A673 (cell line): ENCODE data around the gene LRP4. TPM values are rescaled to one million over a fixed set of nuclear protein-coding genes. Genes with fewer than 3 reads are reported as not detected.

Source experiments
- BruUV-seq: library from RNA; stranded (reverse); fragments of 400-500 nt; replicated peaks from 2 replicates; lab custom pipeline; 2021; lab: Mats Ljungman, UMichigan
- CTCF ChIA-PET: fragments of 300-600 bp; sonication (Branson Sonifier 250); formaldehyde crosslinking; loops from one replicate; lab custom pipeline; 2022; ENCODE audit warnings: antibody characterized with exemption; lab: Charles Lee
- POLR2A ChIA-PET: fragments of 300-600 bp; sonication (Branson Sonifier 250); formaldehyde crosslinking; loops from one replicate; lab custom pipeline; 2022; ENCODE audit warnings: antibody characterized with exemption; ENCODE audit not compliant: low non-redundant PET; lab: Charles Lee
- DNase-seq: peaks from one replicate; pipeline ENCODE4 v3.0.0-alpha.2; 2015; ENCODE audit warnings: low spot score
- H3K27ac ChIP-seq: fragments of 200-600 bp; sonication (generic); 2 replicates; pipeline ENCODE4 v1.5.1; 2016; ENCODE audit warnings: mixed run types, low read depth, mild to moderate bottlenecking, mixed read lengths, antibody characterized with exemption, low read length; ENCODE audit not compliant: poor library complexity, severe bottlenecking
- H3K27me3 ChIP-seq: fragments of 200-600 bp; sonication (generic); replicated peaks from 2 replicates; pipeline ENCODE4 v1.6.1; 2017; ENCODE audit warnings: mixed run types, low read depth, mild to moderate bottlenecking, mixed read lengths, antibody characterized with exemption, low read length; ENCODE audit not compliant: insufficient read depth, poor library complexity
- H3K36me3 ChIP-seq: fragments of 200-600 bp; sonication (generic); 2 replicates; pipeline ENCODE4 v1.6.1; 2016; ENCODE audit warnings: mixed run types, mild to moderate bottlenecking, mixed read lengths, antibody characterized with exemption, low read length; ENCODE audit not compliant: insufficient read depth, poor library complexity, severe bottlenecking
- H3K4me1 ChIP-seq: fragments of 200-600 bp; sonication (generic); 2 replicates; pipeline ENCODE4 v1.6.1; 2017; ENCODE audit warnings: mixed run types, mild to moderate bottlenecking, mixed read lengths, antibody characterized with exemption, low read length; ENCODE audit not compliant: insufficient read depth, poor library complexity, severe bottlenecking
- H3K4me3 ChIP-seq: fragments of 200-600 bp; sonication (generic); 2 replicates; pipeline ENCODE4 v1.5.1; 2016; ENCODE audit warnings: low read depth, mixed run types, mild to moderate bottlenecking, mixed read lengths, low read length; ENCODE audit not compliant: poor library complexity, severe bottlenecking
- H3K9me3 ChIP-seq: fragments of 200-600 bp; sonication (generic); 2 replicates; pipeline ENCODE4 v1.6.1; 2016; ENCODE audit warnings: mixed run types, low read depth, mild to moderate bottlenecking, mixed read lengths, antibody characterized with exemption, low read length; ENCODE audit not compliant: poor library complexity, severe bottlenecking
- CTCF ChIP-seq: fragments of 300-800, 200-600 bp; sonication (generic); conservative IDR thresholded peaks from 2 replicates; pipeline ENCODE4 v1.5.1; 2017; ENCODE audit warnings: low read depth, mild to moderate bottlenecking, antibody characterized with exemption, low read length, moderate library complexity, mixed read lengths
- EZH2 ChIP-seq: fragments of 200-600 bp; sonication (generic); IDR thresholded peaks from 2 replicates; pipeline ENCODE4 v1.6.1; 2017; ENCODE audit warnings: borderline replicate concordance, low read depth, mild to moderate bottlenecking, mixed read lengths, antibody characterized with exemption, low read length; ENCODE audit not compliant: poor library complexity, severe bottlenecking
- intact Hi-C: fragments of 100-400 bp; cut with micrococcal nuclease; formaldehyde crosslinking; loops from one replicate; pipeline ENCODE4 v1.10.0; 2022; ENCODE audit not compliant: unreplicated experiment
- total RNA-seq: library from RNA; stranded (reverse); gene quantifications from 2 replicates; pipeline ENCODE4 v1.2.3, GENCODE V29; 2021

The LRP4 gene
- total RNA-seq, 1 experiment from 2014 or later = 31.8 TPM

DNA sequence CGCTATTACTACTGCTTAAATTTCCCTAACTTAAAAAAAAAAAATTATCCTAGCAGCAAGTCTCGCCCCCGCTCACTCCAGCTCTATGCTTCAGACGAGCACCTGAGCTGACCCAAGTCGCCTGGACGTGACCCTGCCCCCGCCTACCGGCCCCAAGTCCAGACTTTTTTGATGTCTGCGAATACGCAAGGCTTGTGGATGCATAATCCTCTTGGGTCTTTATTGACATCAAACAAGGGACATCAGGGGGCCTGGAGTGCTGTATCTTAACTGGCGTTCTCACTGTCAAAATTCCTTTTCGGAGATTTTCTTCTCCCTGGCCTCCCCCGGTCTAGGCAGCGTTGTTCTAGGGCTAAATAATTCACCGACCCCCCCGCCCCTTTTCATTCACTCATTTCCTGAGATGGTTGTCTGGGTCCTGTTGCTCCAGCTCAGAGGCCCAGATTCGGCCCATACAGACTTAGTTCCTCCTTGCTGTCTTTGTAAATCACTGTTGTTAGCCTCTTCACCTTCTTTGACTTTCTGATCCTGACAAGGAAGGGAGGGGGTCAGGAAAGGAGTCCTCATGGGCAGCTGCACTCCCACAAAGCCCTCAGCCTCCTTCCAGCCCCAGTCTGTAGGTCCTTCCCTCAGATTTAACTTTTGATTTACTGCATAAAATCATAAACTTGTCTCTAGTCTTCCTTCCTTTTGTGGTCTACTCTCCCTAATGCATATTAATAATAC lies 601 bp upstream of the LRP4 start:
- peak overlapping the region; percentile 0 for H3K27ac ChIP-seq
- no peaks in the 10 kb centered on the region for H3K9me3 ChIP-seq
- BruUV-seq = no TSS peak
- peak; percentile 47 for DNase-seq
- no peaks in the 10 kb centered on the region for H3K36me3 ChIP-seq
- TF ChIP-seq EZH2 = no peak
- TF ChIP-seq CTCF = no peak
- CTCF ChIA-PET = interaction anchor here (0.6 to 1.6 kb wide), 3 partner anchors 138 to 234 kb away, joined by 5 to 8 read pairs (median 6); no protein-coding TSS in a partner anchor
- POLR2A ChIA-PET = no interaction called here
- no peaks in the 10 kb centered on the region for H3K27me3 ChIP-seq
- H3K4me1 ChIP-seq = peaks cover 25% of the 10 kb centered on the region
- intact Hi-C loops = no loop called here
- H3K4me3 ChIP-seq = peak overlapping the region; percentile 71

GRCh38 chr11:46917762-46918082 lies 628 bp downstream of the LRP4 start:
- POLR2A ChIA-PET = no interaction called here
- intact Hi-C loops = loop anchor here (1.0 kb wide), 1 partner anchor 236 kb away; no protein-coding TSS in a partner anchor
- Histone ChIP-seq H3K27me3 (no peaks in the 10 kb centered on the region), H3K4me3 (peak overlapping the region; percentile 71), H3K9me3 (no peaks in the 10 kb centered on the region), H3K36me3 (no peaks in the 10 kb centered on the region), H3K27ac (peak overlapping the region; percentile 60), H3K4me1 (peaks cover 37% of the 10 kb centered on the region)
- TF ChIP-seq EZH2 = no peak
- TF ChIP-seq CTCF = no peak
- DNase-seq = peak; percentile 46
- BruUV-seq = no TSS peak
- CTCF ChIA-PET = interaction anchor here (1.4 to 2.0 kb wide), 2 partner anchors 236 to 243 kb away, joined by 6 to 42 read pairs; no protein-coding TSS in a partner anchor

DNA sequence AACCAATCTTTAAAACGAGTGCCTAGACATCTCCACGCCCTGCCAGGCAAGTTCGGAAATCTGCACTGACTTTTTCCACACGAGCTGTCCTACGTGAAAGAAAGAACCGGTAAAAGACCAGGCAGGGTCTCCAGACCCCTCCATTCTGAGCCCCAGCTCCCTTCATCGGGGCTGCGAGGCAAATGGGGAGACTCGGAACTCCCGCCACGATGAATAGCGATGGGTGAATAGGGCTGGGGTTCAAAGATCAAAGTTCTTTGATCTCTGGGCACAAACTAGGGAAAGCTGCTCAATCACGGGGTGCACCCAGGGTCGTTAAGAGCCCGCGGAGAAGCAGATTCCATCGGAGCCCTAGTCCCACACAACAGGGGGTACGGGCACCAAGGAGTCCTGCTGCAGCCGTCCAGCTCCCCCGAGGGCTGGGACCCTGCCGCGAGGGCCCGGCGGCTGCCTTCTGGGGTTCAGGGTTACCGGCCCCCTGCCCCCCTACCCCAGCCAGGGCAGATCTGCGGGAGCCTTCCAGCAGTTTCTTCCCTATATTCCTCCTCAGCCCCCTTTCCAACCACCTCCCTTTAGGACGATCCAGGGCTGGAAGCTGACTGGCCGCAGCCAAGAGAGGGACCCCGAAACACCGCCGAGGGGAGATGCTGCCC lies 1.1 kb downstream of the LRP4 start:
- Histone ChIP-seq H3K4me3 (peak overlapping the region; percentile 71), H3K36me3 (no peaks in the 10 kb centered on the region), H3K27me3 (no peaks in the 10 kb centered on the region), H3K27ac (peak overlapping the region; percentile 60), H3K4me1 (peaks cover 42% of the 10 kb centered on the region), H3K9me3 (no peaks in the 10 kb centered on the region)
- BruUV-seq = no TSS peak
- ChIA-PET CTCF (interaction anchor here (0.6 to 2.0 kb wide), 17 partner anchors 8 to 1114 kb away, joined by 3 to 42 read pairs (median 4); partner anchors contain the start of gene CSTPP1), POLR2A (interaction anchor here (0.5 to 0.8 kb wide), 5 partner anchors 14 to 272 kb away, joined by 3 to 18 read pairs (median 4); no protein-coding TSS in a partner anchor)
- intact Hi-C loops = loop anchor here (1.0 kb wide), 1 partner anchor 236 kb away; no protein-coding TSS in a partner anchor
- TF ChIP-seq EZH2 (no peak), CTCF (no peak)
- no peak for DNase-seq
